HG03095 (cell line): ENCODE data around the gene MICAL3.
"Not testable (repeated sequence)": the region's sequence is repeated elsewhere in the genome, so short reads cannot be mapped to it uniquely, and the experiment has no call there.

ENCODE experiments used
- ATAC-seq: cut with Tn5 transposase; IDR thresholded peaks from one replicate; pipeline ENCODE4 v1.9.1; 2021; ENCODE audit warnings: moderate library complexity; ENCODE audit not compliant: unreplicated experiment

The MICAL3 gene

GRCh38 chr22:18024276-18024939 lies at the start of gene MICAL3:
TSS of gene MICAL3 (minus strand) at chr22:18024561. CDS start at chr22:17906812, 117,749 bp downstream.
- ATAC-seq = no peak

GRCh38 chr22:18073927-18074326 lies 49.6 kb upstream of the MICAL3 start:
- not testable (repeated sequence) for ATAC-seq

GRCh38 chr22:18073467-18073866 lies 49.1 kb upstream of the MICAL3 start:
- no peak for ATAC-seq

GRCh38 chr22:18071968-18072310 lies 47.6 kb upstream of the MICAL3 start:
- no peak for ATAC-seq

- not testable (repeated sequence) for ATAC-seq
These were observed 47.1 kb upstream of the MICAL3 start for GRCh38 chr22:18071307-18071967.

- ATAC-seq = no peak
These were observed 46.4 kb upstream of the MICAL3 start for GRCh38 chr22:18070556-18071306.

- no peak for ATAC-seq
These were observed 45.7 kb upstream of the MICAL3 start for GRCh38 chr22:18070041-18070440.

- ATAC-seq = no peak
These were observed 44.7 kb upstream of the MICAL3 start for GRCh38 chr22:18069041-18069440.

- no peak for ATAC-seq
These were observed 44.1 kb upstream of the MICAL3 start for GRCh38 chr22:18068381-18068988.

- no peak for ATAC-seq
These were observed 43.4 kb upstream of the MICAL3 start for GRCh38 chr22:18067548-18068341.

- ATAC-seq = no peak
These were observed 42.8 kb upstream of the MICAL3 start for GRCh38 chr22:18067121-18067520.

GRCh38 chr22:18066181-18066859 lies 42.0 kb upstream of the MICAL3 start:
- no peak for ATAC-seq

- no peak for ATAC-seq
These were observed 40.9 kb upstream of the MICAL3 start for GRCh38 chr22:18065256-18065655.

GRCh38 chr22:18064636-18065035 lies 40.3 kb upstream of the MICAL3 start:
- ATAC-seq = no peak

GRCh38 chr22:18063715-18064114 lies 39.4 kb upstream of the MICAL3 start:
- not testable (repeated sequence) for ATAC-seq

GRCh38 chr22:18063306-18063705 lies 38.9 kb upstream of the MICAL3 start:
- no peak for ATAC-seq

- ATAC-seq = no peak
These were observed 38.1 kb upstream of the MICAL3 start for GRCh38 chr22:18062421-18062820.

GRCh38 chr22:18060646-18061620 lies 36.6 kb upstream of the MICAL3 start:
- ATAC-seq = no peak

GRCh38 chr22:18059991-18060390 lies 35.6 kb upstream of the MICAL3 start:
- ATAC-seq = no peak
